Measurements from ENCODE around the gene BAG5.

BAG5 gene

DNA sequence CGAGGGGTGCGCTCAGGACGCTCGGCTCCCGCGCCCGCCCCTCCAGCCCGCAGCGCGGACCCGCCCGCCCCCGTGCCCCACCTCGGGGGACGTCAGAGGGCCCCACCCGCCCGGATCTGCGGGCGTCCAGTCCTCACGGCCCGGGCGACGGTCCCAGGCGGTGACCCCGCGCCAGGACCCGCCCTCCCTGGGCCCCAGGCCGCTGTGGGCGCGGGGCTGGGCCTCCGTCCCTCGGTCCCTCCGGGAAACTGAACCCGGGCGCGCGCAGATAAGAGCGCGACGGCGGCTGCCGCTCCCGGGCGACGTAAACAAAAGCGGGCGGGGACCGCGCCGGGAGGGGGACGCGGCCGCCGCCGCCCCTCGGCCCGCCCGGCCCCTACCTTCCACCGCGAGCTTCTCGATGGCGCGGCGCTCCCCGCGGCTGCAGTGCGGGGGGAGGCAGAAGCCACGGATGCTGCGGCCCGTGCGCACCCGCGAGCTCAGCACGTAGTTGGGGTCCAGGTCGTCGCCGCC is 41.0 kb downstream of the BAG5 start:
- TF ChIP-seq, protein P1, sequence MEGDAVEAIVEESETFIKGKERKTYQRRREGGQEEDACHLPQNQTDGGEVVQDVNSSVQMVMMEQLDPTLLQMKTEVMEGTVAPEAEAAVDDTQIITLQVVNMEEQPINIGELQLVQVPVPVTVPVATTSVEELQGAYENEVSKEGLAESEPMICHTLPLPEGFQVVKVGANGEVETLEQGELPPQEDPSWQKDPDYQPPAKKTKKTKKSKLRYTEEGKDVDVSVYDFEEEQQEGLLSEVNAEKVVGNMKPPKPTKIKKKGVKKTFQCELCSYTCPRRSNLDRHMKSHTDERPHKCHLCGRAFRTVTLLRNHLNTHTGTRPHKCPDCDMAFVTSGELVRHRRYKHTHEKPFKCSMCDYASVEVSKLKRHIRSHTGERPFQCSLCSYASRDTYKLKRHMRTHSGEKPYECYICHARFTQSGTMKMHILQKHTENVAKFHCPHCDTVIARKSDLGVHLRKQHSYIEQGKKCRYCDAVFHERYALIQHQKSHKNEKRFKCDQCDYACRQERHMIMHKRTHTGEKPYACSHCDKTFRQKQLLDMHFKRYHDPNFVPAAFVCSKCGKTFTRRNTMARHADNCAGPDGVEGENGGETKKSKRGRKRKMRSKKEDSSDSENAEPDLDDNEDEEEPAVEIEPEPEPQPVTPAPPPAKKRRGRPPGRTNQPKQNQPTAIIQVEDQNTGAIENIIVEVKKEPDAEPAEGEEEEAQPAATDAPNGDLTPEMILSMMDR (conservative IDR thresholded peaks at IDR 0.05; ENCODE audit: control insufficient read depth, insufficient read depth, low read depth, low read length), result no peak
- no peak overlapping the region for H3K4me3 ChIP-seq (ENCODE audit: control insufficient read depth, low read depth, low read length)
- no peak for DNase-seq (ENCODE audit: low read depth)

- TF ChIP-seq, protein P1 (conservative IDR thresholded peaks at IDR 0.05; ENCODE audit: control insufficient read depth, insufficient read depth, low read depth, low read length), result no peak
- DNase-seq (ENCODE audit: low read depth), result peak; percentile 46
- peak overlapping the region; percentile 6 for H3K4me3 ChIP-seq (ENCODE audit: control insufficient read depth, low read depth, low read length)
Observed at GRCh38 chr14:103520657-103521437, 41.6 kb downstream of the BAG5 start.

- H3K4me3 ChIP-seq (ENCODE audit: control insufficient read depth, low read depth, low read length), result no peak overlapping the region
Observed at GRCh38 chr14:103520269-103520656, 42.2 kb downstream of the BAG5 start.

GRCh38 chr14:103519837-103520212 is 42.6 kb downstream of the BAG5 start:
- DNase-seq (ENCODE audit: low read depth), result no peak
- no peak overlapping the region for H3K4me3 ChIP-seq (ENCODE audit: control insufficient read depth, low read depth, low read length)
- TF ChIP-seq, protein P1 (conservative IDR thresholded peaks at IDR 0.05; ENCODE audit: control insufficient read depth, insufficient read depth, low read depth, low read length), result no peak

More at GRCh38 chr14:103520269-103520656, 42.2 kb downstream of the BAG5 start:
- DNase-seq (ENCODE audit: low read depth), result no peak
- TF ChIP-seq, protein P1 (conservative IDR thresholded peaks at IDR 0.05; ENCODE audit: control insufficient read depth, insufficient read depth, low read depth, low read length), result no peak

- TF ChIP-seq, protein P1 (conservative IDR thresholded peaks at IDR 0.05; ENCODE audit: control insufficient read depth, insufficient read depth, low read depth, low read length), result no peak
- no peak for DNase-seq (ENCODE audit: low read depth)
- H3K4me3 ChIP-seq (ENCODE audit: control insufficient read depth, low read depth, low read length), result no peak overlapping the region
Observed at GRCh38 chr14:103519043-103519836, 43.2 kb downstream of the BAG5 start.

- DNase-seq (ENCODE audit: low read depth), result peak; percentile 43
Observed at GRCh38 chr14:103518422-103519042, 43.9 kb downstream of the BAG5 start.

More at GRCh38 chr14:103518422-103519042, 43.9 kb downstream of the BAG5 start:
- H3K4me3 ChIP-seq (ENCODE audit: control insufficient read depth, low read depth, low read length), result no peak overlapping the region
- TF ChIP-seq, protein P1 (conservative IDR thresholded peaks at IDR 0.05; ENCODE audit: control insufficient read depth, insufficient read depth, low read depth, low read length), result peak; percentile 82

Data from fibroblast of mammary gland (primary cell).